GM21723 (cell line): ENCODE measurements around the gene RARRES2.

Source experiments
- ATAC-seq: cut with Tn5 transposase; IDR thresholded peaks from one replicate; pipeline ENCODE4 v1.9.1; 2021; ENCODE audit warnings: mild to moderate bottlenecking, moderate library complexity; ENCODE audit not compliant: unreplicated experiment

RARRES2 gene

GRCh38 chr7:150363370-150363769 is 21.9 kb upstream of the RARRES2 start:
- ATAC-seq: no peak

GRCh38 chr7:150361807-150362621 is 20.6 kb upstream of the RARRES2 start:
- no peak for ATAC-seq

- ATAC-seq: no peak
These were observed 20.0 kb upstream of the RARRES2 start for GRCh38 chr7:150361402-150361801.

GRCh38 chr7:150360363-150361058 is 19.1 kb upstream of the RARRES2 start:
- ATAC-seq: no peak

- ATAC-seq: no peak
These were observed 18.4 kb upstream of the RARRES2 start for GRCh38 chr7:150359622-150360362.

- ATAC-seq: no peak
These were observed 17.7 kb upstream of the RARRES2 start for GRCh38 chr7:150358988-150359621.

GRCh38 chr7:150358433-150358832 is 17.0 kb upstream of the RARRES2 start:
- ATAC-seq: no peak

GRCh38 chr7:150357771-150358427 is 16.5 kb upstream of the RARRES2 start:
- peak; percentile 24 for ATAC-seq

GRCh38 chr7:150357270-150357669 is 15.8 kb upstream of the RARRES2 start:
- peak; percentile 58 for ATAC-seq

- no peak for ATAC-seq
These were observed 15.0 kb upstream of the RARRES2 start for GRCh38 chr7:150356265-150356897.

GRCh38 chr7:150355666-150356059 is 14.2 kb upstream of the RARRES2 start:
- ATAC-seq: no peak

- no peak for ATAC-seq
These were observed 10.3 kb upstream of the RARRES2 start for GRCh38 chr7:150351587-150352194.

GRCh38 chr7:150346922-150347321 is 5.5 kb upstream of the RARRES2 start:
- ATAC-seq: no peak

GRCh38 chr7:150345012-150345411 is 3.6 kb upstream of the RARRES2 start:
- ATAC-seq: no peak

GRCh38 chr7:150344299-150344698 is 2.9 kb upstream of the RARRES2 start:
- no peak for ATAC-seq

- no peak for ATAC-seq
These were observed 1.8 kb upstream of the RARRES2 start for GRCh38 chr7:150343225-150343624.

- ATAC-seq: no peak
These were observed 636 bp upstream of the RARRES2 start for GRCh38 chr7:150342121-150342408.

- ATAC-seq: no peak
These were observed 560 bp downstream of the RARRES2 start for GRCh38 chr7:150340875-150341262.

GRCh38 chr7:150340024-150340749 is 1.2 kb downstream of the RARRES2 start:
- ATAC-seq: no peak
